Measurements from ENCODE around the gene LRRC28.

DNA sequence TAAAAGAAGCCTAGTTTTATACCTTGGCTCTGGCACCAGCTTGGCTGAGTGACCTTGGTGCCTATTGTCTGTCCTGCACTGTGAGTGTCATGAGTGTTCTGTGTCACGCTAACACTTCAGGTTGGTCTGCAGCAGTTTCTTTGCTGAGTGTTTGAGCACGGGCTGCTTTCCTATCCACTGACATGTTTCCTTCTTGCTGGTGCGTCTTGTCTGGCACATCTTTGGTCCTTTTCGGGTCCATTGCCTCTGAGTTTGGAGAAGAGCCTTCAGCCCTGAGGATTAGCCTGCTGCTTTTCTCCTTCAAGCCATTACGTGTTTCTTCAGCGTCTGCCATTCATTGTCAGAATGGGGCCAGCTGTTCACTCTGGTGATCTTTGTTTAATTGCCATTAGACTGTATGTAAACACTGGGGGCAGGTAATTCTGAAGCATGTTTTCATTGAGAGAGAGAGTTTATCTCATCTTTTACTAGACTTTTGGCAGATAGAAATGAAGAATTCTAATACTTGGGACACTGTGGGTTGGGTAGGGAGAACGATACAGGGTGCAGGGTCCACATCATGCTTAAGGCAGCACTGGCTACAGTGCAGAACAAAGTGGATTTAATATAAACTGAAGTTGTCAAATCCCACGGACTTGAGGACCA lies 55.5 kb downstream of the LRRC28 start:
- TF ChIP-seq, protein P1, sequence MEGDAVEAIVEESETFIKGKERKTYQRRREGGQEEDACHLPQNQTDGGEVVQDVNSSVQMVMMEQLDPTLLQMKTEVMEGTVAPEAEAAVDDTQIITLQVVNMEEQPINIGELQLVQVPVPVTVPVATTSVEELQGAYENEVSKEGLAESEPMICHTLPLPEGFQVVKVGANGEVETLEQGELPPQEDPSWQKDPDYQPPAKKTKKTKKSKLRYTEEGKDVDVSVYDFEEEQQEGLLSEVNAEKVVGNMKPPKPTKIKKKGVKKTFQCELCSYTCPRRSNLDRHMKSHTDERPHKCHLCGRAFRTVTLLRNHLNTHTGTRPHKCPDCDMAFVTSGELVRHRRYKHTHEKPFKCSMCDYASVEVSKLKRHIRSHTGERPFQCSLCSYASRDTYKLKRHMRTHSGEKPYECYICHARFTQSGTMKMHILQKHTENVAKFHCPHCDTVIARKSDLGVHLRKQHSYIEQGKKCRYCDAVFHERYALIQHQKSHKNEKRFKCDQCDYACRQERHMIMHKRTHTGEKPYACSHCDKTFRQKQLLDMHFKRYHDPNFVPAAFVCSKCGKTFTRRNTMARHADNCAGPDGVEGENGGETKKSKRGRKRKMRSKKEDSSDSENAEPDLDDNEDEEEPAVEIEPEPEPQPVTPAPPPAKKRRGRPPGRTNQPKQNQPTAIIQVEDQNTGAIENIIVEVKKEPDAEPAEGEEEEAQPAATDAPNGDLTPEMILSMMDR (IDR thresholded peaks at IDR 0.05; ENCODE audit: insufficient read depth, low read length) = no peak
- no peak for TF ChIP-seq SPI1 (IDR thresholded peaks at IDR 0.05; ENCODE audit: borderline replicate concordance, low read depth)
